ENCODE results near the gene CCDC149.

- TF ChIP-seq CTCF (IDR thresholded peaks at IDR 0.05) (no peak), POLR2A (IDR thresholded peaks at IDR 0.05) (no peak)
These were observed 20.1 kb downstream of the CCDC149 start for GRCh38 chr4:24892778-24893177.

Data from vagina (tissue), 2 donors.